SH-SY5Y (cell line): Measurements from ENCODE around the gene THRB.

Experiments
- GATA2 ChIP-seq: IDR thresholded peaks from 2 replicates; pipeline ENCODE4 v1.6.1; 2011; ENCODE audit warnings: mild to moderate bottlenecking, low read depth, low read length
- GATA3 ChIP-seq: IDR thresholded peaks from 2 replicates; pipeline ENCODE4 v1.6.1; 2011; ENCODE audit warnings: low read depth, mild to moderate bottlenecking, low read length, moderate library complexity

THRB gene

GRCh38 chr3:24222165-24222805 lies 272.4 kb downstream of the THRB start:
- TF ChIP-seq GATA2 (no peak), GATA3 (no peak)

GRCh38 chr3:24220859-24221657 lies 273.6 kb downstream of the THRB start:
- TF ChIP-seq GATA3: no peak

- TF ChIP-seq GATA3 (no peak), GATA2 (no peak)
These were observed 279.1 kb downstream of the THRB start for GRCh38 chr3:24215502-24215901.

- no peak for TF ChIP-seq GATA3
- TF ChIP-seq GATA2: no peak
These were observed 283.3 kb downstream of the THRB start for GRCh38 chr3:24211381-24211780.

- TF ChIP-seq GATA3: no peak
- no peak for TF ChIP-seq GATA2
These were observed 292.6 kb downstream of the THRB start for GRCh38 chr3:24202071-24202470.

GRCh38 chr3:24201301-24201700 lies 293.3 kb downstream of the THRB start:
- no peak for TF ChIP-seq GATA3
- no peak for TF ChIP-seq GATA2

GRCh38 chr3:24199775-24200247 lies 294.8 kb downstream of the THRB start:
- no peak for TF ChIP-seq GATA3
- TF ChIP-seq GATA2: no peak; the same call in 1 of the 2 replicates

GRCh38 chr3:24199300-24199699 lies 295.4 kb downstream of the THRB start:
- peak; percentile 90 for TF ChIP-seq GATA3
- TF ChIP-seq GATA2: peak; percentile 82

- no peak for TF ChIP-seq GATA3
- TF ChIP-seq GATA2: no peak
These were observed 295.9 kb downstream of the THRB start for GRCh38 chr3:24198728-24199127.

GRCh38 chr3:24197809-24198208 lies 296.8 kb downstream of the THRB start:
- TF ChIP-seq GATA2 (peak; percentile 83), GATA3 (peak; percentile 82)

GRCh38 chr3:24196526-24196925 lies 298.1 kb downstream of the THRB start:
- no peak for TF ChIP-seq GATA2

- TF ChIP-seq GATA3 (no peak), GATA2 (no peak)
These were observed 299.0 kb downstream of the THRB start for GRCh38 chr3:24195504-24196230.

GRCh38 chr3:24192469-24193056 lies 302.1 kb downstream of the THRB start:
- TF ChIP-seq GATA3 (no peak), GATA2 (no peak)

- peak; percentile 66; the same call in 1 of the 2 replicates for TF ChIP-seq GATA3
- TF ChIP-seq GATA2: peak; percentile 40; the same call in 1 of the 2 replicates
These were observed 302.7 kb downstream of the THRB start for GRCh38 chr3:24191801-24192403.

- TF ChIP-seq GATA3 (no peak), GATA2 (no peak)
These were observed 304.4 kb downstream of the THRB start for GRCh38 chr3:24190256-24190655.
